HFFc6 (cell line): ENCODE measurements around the gene CCDC7. TPM values are rescaled to one million over a fixed set of nuclear protein-coding genes. Genes with fewer than 3 reads are reported as not detected.
"Not testable (repeated sequence)": the region's sequence is repeated elsewhere in the genome, so short reads cannot be mapped to it uniquely, and the experiment has no call there.

Source experiments
- DNase-seq: peaks from one replicate; pipeline ENCODE4 v3.0.0-alpha.2; 2018
- H3K27ac Mint-ChIP-seq: 2 replicates; pipeline ENCODE4 v1.8.0; 2020; ENCODE audit warnings: mild to moderate bottlenecking, mixed read lengths
- H3K27me3 Mint-ChIP-seq: 2 replicates; pipeline ENCODE4 v1.8.0; 2021; ENCODE audit warnings: mild to moderate bottlenecking, moderate library complexity, mixed read lengths; ENCODE audit not compliant: insufficient read depth
- H3K36me3 Mint-ChIP-seq: 2 replicates; pipeline ENCODE4 v1.8.0; 2021; ENCODE audit warnings: low read depth, mixed read lengths
- H3K4me1 Mint-ChIP-seq: 2 replicates; pipeline ENCODE4 v1.8.0; 2020; ENCODE audit warnings: low read depth, mixed read lengths
- H3K4me3 Mint-ChIP-seq: 2 replicates; pipeline ENCODE4 v1.8.0; 2020; ENCODE audit warnings: mild to moderate bottlenecking, moderate library complexity, mixed read lengths
- H3K9me3 Mint-ChIP-seq: 2 replicates; pipeline ENCODE4 v1.8.0; 2020; ENCODE audit warnings: mild to moderate bottlenecking, mixed read lengths
- CTCF ChIP-seq: fragments of 200-600 bp; sonication (generic); IDR thresholded peaks from 2 replicates; pipeline ENCODE4 v1.5.0; 2021; ENCODE audit warnings: antibody characterized with exemption, mild to moderate bottlenecking
- total RNA-seq, 6 experiments: library from RNA; stranded (reverse); fragmentation: NEBNext Ultra II Directional; extraction: Animal tissue kit (Norgen Biotek cat#: 25700); gene quantifications; 2 replicates in 1 of 6; 3 replicates in 5 of 6; pipeline ENCODE4 v1.2.3, GENCODE V29; 2021

CCDC7 gene
- total RNA-seq, 6 experiments from 2014 or later: 3.1 to 3.9 (median 3.7) TPM

GRCh38 chr10:32744321-32744720, 298.4 kb downstream of the CCDC7 start:
- Mint-ChIP-seq H3K4me1 (no peaks in the 10 kb centered on the region), H3K27ac (no peak overlapping the region), H3K4me3 (no peak overlapping the region), H3K9me3 (peaks cover 4% of the 10 kb centered on the region; the same call in 1 of the 2 replicates), H3K27me3 (peaks cover 2% of the 10 kb centered on the region; the same call in 1 of the 2 replicates), H3K36me3 (peaks cover 12% of the 10 kb centered on the region)
- DNase-seq: no peak
- no peak for TF ChIP-seq CTCF

- H3K27me3 Mint-ChIP-seq: peaks cover 2% of the 10 kb centered on the region; the same call in 1 of the 2 replicates
- no peaks in the 10 kb centered on the region for H3K4me1 Mint-ChIP-seq
- no peak overlapping the region for H3K4me3 Mint-ChIP-seq
- DNase-seq: no peak
- peaks cover 4% of the 10 kb centered on the region; the same call in 1 of the 2 replicates for H3K9me3 Mint-ChIP-seq
- no peak for TF ChIP-seq CTCF
- H3K36me3 Mint-ChIP-seq: peaks cover 10% of the 10 kb centered on the region
- no peak overlapping the region for H3K27ac Mint-ChIP-seq
Observed at GRCh38 chr10:32746869-32747268, 300.9 kb downstream of the CCDC7 start.

GRCh38 chr10:32751582-32751981, 305.6 kb downstream of the CCDC7 start:
- no peak overlapping the region for H3K27ac Mint-ChIP-seq
- no peak overlapping the region for H3K4me3 Mint-ChIP-seq
- H3K27me3 Mint-ChIP-seq: peaks cover 3% of the 10 kb centered on the region
- peaks cover 5% of the 10 kb centered on the region for H3K9me3 Mint-ChIP-seq
- no peaks in the 10 kb centered on the region for H3K4me1 Mint-ChIP-seq
- H3K36me3 Mint-ChIP-seq: peaks cover 10% of the 10 kb centered on the region
- DNase-seq: no peak
- no peak for TF ChIP-seq CTCF

GRCh38 chr10:32754900-32755299, 309.0 kb downstream of the CCDC7 start:
- H3K9me3 Mint-ChIP-seq, DNase-seq, H3K4me1 Mint-ChIP-seq, H3K27ac Mint-ChIP-seq, H3K36me3 Mint-ChIP-seq, H3K4me3 Mint-ChIP-seq, H3K27me3 Mint-ChIP-seq: not testable (repeated sequence)

- H3K36me3 Mint-ChIP-seq: 0 out of 2 replicates have a peak, but pooled peaks cover 4% of the 10 kb centered on the region
- peaks cover 13% of the 10 kb centered on the region; the same call in 1 of the 2 replicates for H3K9me3 Mint-ChIP-seq
- no peaks in the 10 kb centered on the region for H3K4me1 Mint-ChIP-seq
- H3K4me3 Mint-ChIP-seq: no peak overlapping the region
- H3K27ac Mint-ChIP-seq: no peak overlapping the region
- no peak for TF ChIP-seq CTCF
- no peak for DNase-seq
- H3K27me3 Mint-ChIP-seq: peaks cover 6% of the 10 kb centered on the region
Observed at GRCh38 chr10:32771217-32771616, 325.3 kb downstream of the CCDC7 start.

GRCh38 chr10:32773105-32773504, 327.2 kb downstream of the CCDC7 start:
- Mint-ChIP-seq H3K4me3 (no peak overlapping the region), H3K36me3 (0 out of 2 replicates have a peak, but pooled peaks cover 4% of the 10 kb centered on the region), H3K27ac (no peak overlapping the region), H3K27me3 (peaks cover 6% of the 10 kb centered on the region), H3K4me1 (no peaks in the 10 kb centered on the region), H3K9me3 (peaks cover 13% of the 10 kb centered on the region; the same call in 1 of the 2 replicates)
- DNase-seq: no peak
- no peak for TF ChIP-seq CTCF
